Esophagus mucosa (tissue), 1 donor: Measurements from ENCODE around the gene NGF. TPM values are rescaled to one million over a fixed set of nuclear protein-coding genes. Genes with fewer than 3 reads are reported as not detected.

ENCODE experiments used
- ATAC-seq: fragments of 200-7000 bp; cut with Tn5 transposase; one replicate; pipeline ENCODE4 v1.9.1; 2020
- total RNA-seq: library from RNA; stranded (reverse); gene quantifications from one replicate; pipeline ENCODE4 v1.2.4, GENCODE V29; 2023
- donor health status: DM: yes; HTN: yes; CAD: no.

The NGF gene
- total RNA-seq, 1 donor from 2014 or later: 0.52 TPM

- ATAC-seq: peak; percentile 52
These were observed 29.1 kb downstream of the NGF start for GRCh38 chr1:115308969-115309368.

- no peak for ATAC-seq
These were observed 30.4 kb downstream of the NGF start for GRCh38 chr1:115307661-115308060.

GRCh38 chr1:115306146-115306545, 31.9 kb downstream of the NGF start:
- ATAC-seq: no peak

GRCh38 chr1:115303364-115303763, 34.7 kb downstream of the NGF start:
- ATAC-seq: no peak

GRCh38 chr1:115302390-115302961, 35.6 kb downstream of the NGF start:
- ATAC-seq: peak; percentile 43

GRCh38 chr1:115301438-115302020, 36.5 kb downstream of the NGF start:
- no peak for ATAC-seq

- ATAC-seq: peak; percentile 69
These were observed 37.8 kb downstream of the NGF start for GRCh38 chr1:115300087-115300876.

GRCh38 chr1:115299266-115299665, 38.8 kb downstream of the NGF start:
- no peak for ATAC-seq

- no peak for ATAC-seq
These were observed 41.1 kb downstream of the NGF start for GRCh38 chr1:115296981-115297380.

GRCh38 chr1:115295904-115296696, 41.9 kb downstream of the NGF start:
- no peak for ATAC-seq

- ATAC-seq: peak; percentile 56
These were observed 44.1 kb downstream of the NGF start for GRCh38 chr1:115293899-115294298.

GRCh38 chr1:115293006-115293405, 45.0 kb downstream of the NGF start:
- no peak for ATAC-seq

- no peak for ATAC-seq
These were observed 46.3 kb downstream of the NGF start for GRCh38 chr1:115291741-115292140.

- ATAC-seq: no peak
These were observed 48.1 kb downstream of the NGF start for GRCh38 chr1:115289940-115290339.

GRCh38 chr1:115288591-115289198, 49.4 kb downstream of the NGF start:
- ATAC-seq: no peak

- ATAC-seq: no peak
These were observed 51.4 kb downstream of the NGF start for GRCh38 chr1:115286431-115287205.

- no peak for ATAC-seq
These were observed 53.8 kb downstream of the NGF start for GRCh38 chr1:115284209-115284608.

GRCh38 chr1:115283681-115284146, 54.3 kb downstream of the NGF start:
- ATAC-seq: no peak

GRCh38 chr1:115283249-115283648, 54.8 kb downstream of the NGF start:
- ATAC-seq: no peak

GRCh38 chr1:115282807-115283208, 55.2 kb downstream of the NGF start:
- peak; percentile 14 for ATAC-seq

- ATAC-seq: no peak
These were observed 56.9 kb downstream of the NGF start for GRCh38 chr1:115281143-115281542.

- ATAC-seq: no peak
These were observed 58.0 kb downstream of the NGF start for GRCh38 chr1:115280064-115280463.
